Naive B cell (primary cell): ENCODE measurements around the gene DDX49. TPM values are rescaled to one million over a fixed set of nuclear protein-coding genes. Genes with fewer than 3 reads are reported as not detected.
"Not testable (repeated sequence)": the region's sequence is repeated elsewhere in the genome, so short reads cannot be mapped to it uniquely, and the experiment has no call there.

Source experiments
- ATAC-seq, 2 donors: fragments of 150-1000 bp; cut with Tn5 transposase; 2 replicates each; pipeline ENCODE4 v1.10.0; 2021; ENCODE audit warnings: low read depth in 2 of 2, mild to moderate bottlenecking in 2 of 2, moderate library complexity in 2 of 2
- DNase-seq: peaks from one replicate; pipeline ENCODE4 v3.0.0; 2022
- H3K27ac Mint-ChIP-seq, 6 donors: one replicate each; pipeline ENCODE4 v1.8.0; 2020 to 2022; ENCODE audit warnings: mild to moderate bottlenecking in 6 of 6, mixed read lengths in 6 of 6, moderate library complexity in 5 of 6, inconsistent platforms in 2 of 6
- H3K27me3 Mint-ChIP-seq, 3 donors: one replicate each; pipeline ENCODE4 v1.8.0; 2021 to 2022; ENCODE audit warnings: mixed read lengths in 3 of 3, mild to moderate bottlenecking in 1 of 3
- H3K36me3 Mint-ChIP-seq, 2 donors: one replicate each; pipeline ENCODE4 v1.8.0; 2020 to 2022; ENCODE audit warnings: mixed read lengths in 2 of 2, inconsistent platforms in 1 of 2, mild to moderate bottlenecking in 1 of 2
- H3K4me1 Mint-ChIP-seq, 3 donors: one replicate each; pipeline ENCODE4 v1.8.0; 2020 to 2022; ENCODE audit warnings: mixed read lengths in 3 of 3, inconsistent platforms in 1 of 3, mild to moderate bottlenecking in 1 of 3, moderate library complexity in 1 of 3
- H3K4me3 Mint-ChIP-seq, 8 donors: one replicate each; pipeline ENCODE4 v1.8.0; 2020 to 2022; ENCODE audit warnings: mild to moderate bottlenecking in 8 of 8, mixed read lengths in 8 of 8, moderate library complexity in 8 of 8, inconsistent platforms in 2 of 8
- H3K9me3 Mint-ChIP-seq, 7 donors: one replicate each; pipeline ENCODE4 v1.8.0; 2020 to 2022; ENCODE audit warnings: mixed read lengths in 7 of 7, mild to moderate bottlenecking in 5 of 7, inconsistent platforms in 2 of 7, moderate library complexity in 1 of 7
- polyA plus RNA-seq, 6 donors: library from polyadenylated mRNA; unstranded; fragments of 300-500 nt; fragmentation: Illumina TruSeq; gene quantifications; one replicate each; pipeline ENCODE4 v1.2.3, GENCODE V29; 2021; ENCODE audit warnings: low read depth in 6 of 6

DDX49 gene
- polyA plus RNA-seq, 6 donors from 2014 or later: 14.2 to 33.3 (median 24.5) TPM

DNA sequence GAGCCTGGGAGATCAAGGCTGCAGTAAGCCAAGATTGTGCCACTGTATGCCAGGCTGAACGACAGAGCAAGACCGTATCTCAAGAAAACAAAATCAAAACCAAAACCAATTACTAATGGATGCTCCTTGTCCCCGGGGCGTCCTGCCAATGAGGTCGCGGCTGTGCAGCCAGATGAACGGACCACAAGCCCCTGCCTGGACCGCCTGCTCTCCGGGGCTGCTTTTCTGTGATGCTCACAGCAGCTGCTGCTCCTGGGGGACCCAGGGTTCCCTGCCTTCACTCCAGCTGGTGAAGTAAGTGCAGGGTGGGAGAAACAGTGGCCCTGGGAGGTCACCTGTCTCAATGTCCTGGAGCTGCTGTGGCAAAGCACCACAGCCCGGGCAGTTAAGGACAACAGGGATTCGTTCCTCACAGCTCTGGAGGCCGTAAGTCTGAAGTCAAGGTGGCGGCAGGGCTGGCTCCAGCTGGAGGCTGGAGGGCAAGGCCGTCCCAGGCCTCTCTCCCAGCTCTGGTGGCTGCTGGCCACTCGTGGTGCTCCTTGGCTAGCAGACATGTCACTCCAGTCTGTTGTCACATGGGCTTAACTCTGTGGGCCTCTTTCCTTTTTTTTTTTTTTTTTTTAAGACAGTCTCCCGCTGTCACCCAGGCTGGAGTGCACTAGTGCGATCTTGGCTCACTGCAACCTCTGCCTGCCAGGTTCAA is 10.4 kb upstream of the DDX49 start:
- peaks cover 0 to 20% of the 10 kb centered on the region in 2 donors for H3K36me3 Mint-ChIP-seq
- no peak overlapping the region for H3K27ac Mint-ChIP-seq
- peaks cover 0 to 2% (median 0%) of the 10 kb centered on the region in 7 donors for H3K9me3 Mint-ChIP-seq
- no peaks in the 10 kb centered on the region for H3K27me3 Mint-ChIP-seq
- no peak overlapping the region for H3K4me3 Mint-ChIP-seq
- ATAC-seq (no peak), DNase-seq (no peak)
- peaks cover 8 to 11% (median 9%) of the 10 kb centered on the region in 3 donors for H3K4me1 Mint-ChIP-seq

DNA sequence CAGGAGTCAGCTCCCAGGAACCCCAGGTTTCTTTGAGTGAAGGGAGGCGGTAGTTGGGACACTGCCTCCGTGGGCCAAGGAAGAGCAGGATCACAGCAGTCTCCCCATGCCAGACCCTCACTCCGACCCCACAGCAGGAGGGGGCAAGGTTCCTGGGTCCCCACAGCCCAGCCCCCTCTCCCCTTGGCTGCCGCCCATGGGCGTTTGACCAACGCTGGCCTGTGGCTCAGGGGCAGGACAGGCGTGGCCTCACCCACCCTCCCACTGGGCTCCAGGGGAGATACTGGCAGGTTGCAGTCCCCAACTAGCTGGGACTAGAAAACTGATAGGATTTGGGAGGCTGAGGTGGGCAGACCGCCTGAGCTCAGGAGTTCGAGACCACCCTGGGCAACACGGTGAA is 9.5 kb upstream of the DDX49 start:
- Mint-ChIP-seq H3K9me3 (peaks cover 0 to 2% (median 0%) of the 10 kb centered on the region in 7 donors), H3K36me3 (peaks cover 0 to 18% of the 10 kb centered on the region in 2 donors), H3K27me3 (no peaks in the 10 kb centered on the region), H3K27ac (peak overlapping the region in 1 of 6 donors; percentile 38), H3K4me1 (peaks cover 8 to 12% (median 9%) of the 10 kb centered on the region in 3 donors), H3K4me3 (no peak overlapping the region)
- DNase-seq (no peak), ATAC-seq (no peak)

DNA sequence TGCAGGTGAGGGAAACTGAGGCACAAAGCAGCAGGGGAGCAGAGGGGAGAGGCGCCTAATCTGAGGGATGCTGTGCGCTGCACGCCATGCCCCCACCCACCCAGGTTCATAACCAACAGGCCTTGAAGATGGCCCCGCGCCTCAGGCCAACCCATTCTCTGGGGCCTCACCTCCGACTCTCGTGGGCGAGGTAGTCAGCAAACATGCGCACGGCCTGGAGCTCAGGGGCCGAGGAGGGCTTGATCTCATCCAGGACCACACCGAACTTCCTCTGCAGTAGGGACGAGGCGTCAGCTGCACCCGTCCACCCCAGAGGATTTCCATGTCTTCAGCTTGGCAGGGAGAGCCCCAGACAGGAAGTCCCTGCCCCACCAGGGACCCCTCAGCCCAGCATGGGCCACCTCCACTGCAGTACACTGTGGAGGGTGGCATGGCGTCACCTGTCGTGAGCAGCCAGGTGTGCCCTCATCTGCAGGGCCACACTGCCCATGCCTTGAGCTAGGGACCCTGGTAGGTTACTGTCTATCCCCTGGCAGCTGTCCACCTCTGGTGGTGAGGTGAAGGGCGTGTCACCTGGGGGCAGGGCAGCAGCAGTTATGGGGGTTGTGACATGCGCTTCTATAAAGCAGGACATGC is 8.6 kb upstream of the DDX49 start:
- Mint-ChIP-seq H3K36me3 (peaks cover 0 to 11% of the 10 kb centered on the region in 2 donors), H3K4me3 (no peak overlapping the region), H3K27ac (no peak overlapping the region), H3K4me1 (peaks cover 8 to 14% (median 10%) of the 10 kb centered on the region in 3 donors), H3K9me3 (peaks cover 0 to 2% (median 0%) of the 10 kb centered on the region in 7 donors), H3K27me3 (no peaks in the 10 kb centered on the region)
- ATAC-seq (no peak), DNase-seq (no peak)

DNA sequence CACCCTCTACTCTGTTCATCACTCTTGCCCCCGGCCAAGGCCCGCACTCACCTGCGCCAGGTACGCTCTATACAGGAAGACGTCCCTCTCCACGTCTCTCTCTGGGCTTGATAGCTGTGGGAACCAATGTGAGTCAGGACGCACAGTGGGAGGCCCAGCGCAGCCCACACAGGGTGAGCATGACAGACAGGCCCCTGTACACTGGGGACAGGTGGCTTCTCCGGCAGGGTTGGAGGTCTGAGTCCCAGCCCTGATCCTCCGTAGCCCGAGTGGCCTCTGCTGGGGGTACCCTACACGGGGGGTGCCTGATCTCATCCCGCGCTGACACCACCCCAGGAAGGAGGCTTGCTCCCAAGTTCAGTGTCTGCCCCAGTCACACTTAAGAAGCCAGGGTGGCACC is 6.6 kb upstream of the DDX49 start:
- Mint-ChIP-seq H3K4me3 (no peak overlapping the region), H3K4me1 (peaks cover 18 to 28% (median 20%) of the 10 kb centered on the region in 3 donors), H3K36me3 (peaks cover 0 to 11% of the 10 kb centered on the region in 2 donors), H3K27ac (peak overlapping the region in 1 of 6 donors; percentile 95), H3K27me3 (no peaks in the 10 kb centered on the region), H3K9me3 (peaks cover 0 to 2% (median 0%) of the 10 kb centered on the region in 7 donors)
- no peak for ATAC-seq
- DNase-seq: no peak

DNA sequence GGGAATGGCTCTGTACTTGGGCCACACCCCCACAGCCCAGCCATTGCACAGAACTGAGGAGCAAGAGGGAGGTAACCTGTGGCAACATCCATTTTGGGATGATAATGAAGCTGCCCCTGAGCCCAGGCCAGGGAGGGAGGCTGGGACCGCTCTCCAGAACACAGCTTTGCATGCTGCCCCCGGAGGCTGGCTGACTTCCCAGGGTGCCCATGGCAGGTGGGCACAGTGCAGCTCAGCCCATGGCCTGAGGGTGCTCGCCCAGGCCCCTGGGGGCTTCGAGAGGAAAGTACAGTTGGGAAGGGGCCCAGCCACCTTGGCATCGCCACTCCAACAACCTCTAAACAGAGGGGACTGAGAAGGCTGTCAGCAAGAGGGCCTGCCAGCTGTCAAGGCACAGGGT is 6.0 kb upstream of the DDX49 start:
- ATAC-seq (no peak), DNase-seq (no peak)
- Mint-ChIP-seq H3K4me3 (peak overlapping the region in 1 of 8 donors; percentile 45), H3K4me1 (peaks cover 18 to 33% (median 24%) of the 10 kb centered on the region in 3 donors), H3K27me3 (no peaks in the 10 kb centered on the region), H3K27ac (no peak overlapping the region), H3K36me3 (peaks cover 0 to 11% of the 10 kb centered on the region in 2 donors), H3K9me3 (peaks cover 0 to 2% (median 0%) of the 10 kb centered on the region in 7 donors)

DNA sequence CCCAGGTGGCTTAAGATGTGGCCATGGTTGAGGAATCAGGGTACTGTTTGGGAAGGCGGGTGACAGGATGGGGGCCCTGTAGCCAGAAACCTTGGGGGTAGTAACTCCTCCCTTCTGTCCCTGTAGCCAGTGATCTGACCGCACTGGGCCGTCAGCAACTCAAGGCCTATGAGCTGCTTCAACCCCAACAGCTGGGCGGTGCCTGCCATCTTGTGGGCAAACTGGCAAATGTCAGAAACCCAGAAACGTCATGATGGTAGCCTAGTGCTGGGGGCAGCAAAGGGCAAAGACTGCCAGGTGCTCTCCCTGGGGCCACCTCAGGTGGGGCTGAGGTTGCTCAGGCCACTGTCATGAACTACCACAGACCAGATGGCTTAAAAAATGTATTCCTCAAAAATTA is 3.9 kb upstream of the DDX49 start:
- Mint-ChIP-seq H3K9me3 (peaks cover 0 to 2% (median 0%) of the 10 kb centered on the region in 7 donors), H3K4me3 (peak overlapping the region in 2 of 8 donors; percentile 32 to 66), H3K27ac (peak overlapping the region in 2 of 6 donors; percentile 19 to 68), H3K4me1 (peaks cover 23 to 50% (median 29%) of the 10 kb centered on the region in 3 donors), H3K36me3 (peaks cover 0 to 11% of the 10 kb centered on the region in 2 donors), H3K27me3 (no peaks in the 10 kb centered on the region)
- DNase-seq: no peak
- no peak for ATAC-seq

DNA sequence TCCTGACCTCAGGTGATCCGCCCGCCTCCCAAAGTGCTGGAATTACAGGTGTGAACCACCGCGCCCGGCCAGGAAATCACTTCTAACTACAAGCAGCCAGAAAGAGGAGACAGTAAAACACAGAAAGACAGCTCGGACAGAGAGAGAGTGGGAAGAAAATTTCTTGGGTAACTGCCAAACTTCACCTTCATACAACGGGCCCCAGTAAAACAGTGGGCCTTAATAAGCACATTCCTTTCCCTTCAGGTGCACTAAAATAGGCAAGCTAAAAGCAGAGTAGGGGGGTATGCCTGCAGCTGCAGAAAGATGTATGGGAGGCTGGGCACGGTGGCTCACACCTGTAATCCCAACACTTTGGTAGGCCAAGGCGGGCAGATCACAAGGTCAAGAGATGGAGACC is 1.9 kb upstream of the DDX49 start:
- Mint-ChIP-seq H3K4me1 (peaks cover 26 to 54% (median 36%) of the 10 kb centered on the region in 3 donors), H3K27ac (peak overlapping the region in 3 of 6 donors; percentile 7 to 69 (median 61)), H3K4me3 (peak overlapping the region in 7 of 8 donors; percentile 70 to 85 (median 83))
- DNase-seq, ATAC-seq, H3K36me3 Mint-ChIP-seq, H3K27me3 Mint-ChIP-seq, H3K9me3 Mint-ChIP-seq: not testable (repeated sequence)

DNA sequence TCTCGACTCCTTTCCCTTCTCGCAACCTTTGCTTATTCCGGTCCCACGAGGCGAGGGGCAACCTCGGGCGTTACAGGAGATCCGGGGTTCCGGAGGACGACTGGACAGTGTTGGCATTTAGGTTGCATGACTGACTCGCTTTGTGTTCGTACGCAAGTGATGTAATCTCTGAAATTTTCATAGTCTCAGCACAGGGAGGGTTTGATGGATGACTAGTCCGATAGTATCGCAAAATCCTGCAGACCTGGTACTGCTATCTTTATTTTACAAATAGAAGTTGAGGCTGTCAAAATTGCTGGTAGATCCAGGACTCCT is 342 bp downstream of the DDX49 start:
- Mint-ChIP-seq H3K27ac (peak overlapping the region; percentile 88 to 98 (median 97)), H3K9me3 (no peaks in the 10 kb centered on the region), H3K4me1 (peaks cover 24 to 51% (median 28%) of the 10 kb centered on the region in 3 donors), H3K27me3 (no peaks in the 10 kb centered on the region), H3K36me3 (peaks cover 4 to 8% of the 10 kb centered on the region in 2 donors), H3K4me3 (peak overlapping the region; percentile 83 to 98 (median 88))
- DNase-seq (no peak), ATAC-seq (no peak)

DNA sequence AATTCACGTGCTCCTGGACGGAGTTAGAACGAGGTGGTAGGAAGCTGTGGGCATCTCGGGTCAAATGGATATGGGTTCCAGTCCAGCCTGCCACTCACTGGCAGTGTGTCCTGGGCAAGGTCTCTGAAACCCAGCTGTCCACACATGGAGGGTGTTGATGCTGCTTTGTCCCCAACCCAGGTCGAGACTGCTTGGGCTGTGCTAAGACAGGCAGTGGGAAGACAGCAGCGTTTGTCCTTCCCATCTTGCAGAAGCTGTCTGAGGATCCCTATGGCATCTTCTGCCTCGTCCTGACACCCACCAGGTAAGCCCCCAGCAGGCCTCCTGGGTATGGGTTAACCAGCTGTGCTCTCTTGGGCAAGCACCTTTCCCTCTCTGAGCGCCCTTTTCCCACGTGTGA is 885 bp downstream of the DDX49 start:
- ATAC-seq (no peak), DNase-seq (no peak)
- H3K27ac Mint-ChIP-seq: peak overlapping the region in 4 of 6 donors; percentile 91 to 98 (median 97)
- H3K4me3 Mint-ChIP-seq: peak overlapping the region; percentile 83 to 98 (median 88)
- H3K36me3 Mint-ChIP-seq: peaks cover 4 to 8% of the 10 kb centered on the region in 2 donors
- H3K4me1 Mint-ChIP-seq: peaks cover 21 to 51% (median 28%) of the 10 kb centered on the region in 3 donors
- H3K9me3 Mint-ChIP-seq: no peaks in the 10 kb centered on the region
- no peaks in the 10 kb centered on the region for H3K27me3 Mint-ChIP-seq

DNA sequence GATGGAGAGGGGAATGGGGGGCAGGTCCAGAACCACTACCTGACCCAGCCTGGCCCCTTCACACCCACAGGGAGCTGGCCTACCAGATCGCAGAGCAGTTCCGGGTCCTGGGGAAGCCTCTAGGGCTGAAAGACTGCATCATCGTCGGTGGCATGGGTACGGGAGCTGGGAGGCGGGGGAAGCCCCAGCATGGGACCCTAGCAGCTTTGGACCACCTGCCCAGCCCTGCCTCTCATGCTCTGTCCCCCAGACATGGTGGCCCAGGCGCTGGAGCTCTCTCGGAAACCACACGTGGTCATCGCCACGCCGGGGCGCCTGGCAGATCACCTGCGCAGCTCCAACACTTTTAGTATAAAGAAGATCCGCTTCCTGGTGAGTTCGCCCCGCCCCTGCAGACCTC is 2.1 kb downstream of the DDX49 start:
- Mint-ChIP-seq H3K4me3 (peak overlapping the region in 5 of 8 donors; percentile 61 to 84 (median 83)), H3K27me3 (no peaks in the 10 kb centered on the region), H3K4me1 (peaks cover 21 to 41% (median 28%) of the 10 kb centered on the region in 3 donors), H3K36me3 (peaks cover 4 to 8% of the 10 kb centered on the region in 2 donors), H3K27ac (peak overlapping the region in 2 of 6 donors; percentile 15 to 20), H3K9me3 (no peaks in the 10 kb centered on the region)
- no peak for ATAC-seq
- no peak for DNase-seq

DNA sequence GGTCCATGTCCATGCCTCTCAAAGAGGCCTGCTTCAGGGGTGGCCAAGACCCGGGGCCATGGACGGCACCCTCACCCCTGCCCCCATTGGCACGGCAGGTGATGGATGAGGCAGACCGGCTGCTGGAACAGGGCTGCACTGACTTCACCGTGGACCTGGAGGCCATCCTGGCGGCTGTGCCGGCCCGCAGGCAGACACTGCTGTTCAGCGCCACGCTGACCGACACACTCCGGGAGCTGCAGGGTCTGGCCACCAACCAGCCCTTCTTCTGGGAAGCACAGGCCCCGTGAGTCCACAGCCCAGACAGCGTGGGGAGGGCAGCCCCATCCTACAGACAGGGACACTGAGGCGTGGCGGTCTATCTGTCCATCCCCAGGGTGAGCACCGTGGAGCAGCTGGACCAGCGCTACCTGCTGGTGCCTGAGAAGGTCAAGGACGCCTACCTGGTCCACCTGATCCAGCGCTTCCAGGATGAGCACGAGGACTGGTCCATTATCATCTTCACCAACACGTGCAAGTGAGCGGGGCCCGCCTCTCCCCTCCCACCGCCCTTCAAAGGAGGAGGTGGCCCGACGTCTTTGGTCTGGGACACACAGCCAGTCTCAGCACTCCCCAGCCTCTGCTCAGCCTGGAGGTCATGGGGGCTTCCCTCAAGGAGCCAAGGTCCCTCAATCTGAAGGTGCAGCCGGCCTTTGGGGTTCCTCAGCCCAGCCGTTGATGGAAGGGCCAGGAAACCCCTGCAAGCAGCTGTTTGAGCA is 2.9 kb downstream of the DDX49 start:
- no peaks in the 10 kb centered on the region for H3K27me3 Mint-ChIP-seq
- DNase-seq (no peak), ATAC-seq (no peak)
- H3K36me3 Mint-ChIP-seq: peaks cover 4 to 8% of the 10 kb centered on the region in 2 donors
- peak overlapping the region in 3 of 8 donors; percentile 13 to 83 (median 15) for H3K4me3 Mint-ChIP-seq
- no peak overlapping the region for H3K27ac Mint-ChIP-seq
- H3K4me1 Mint-ChIP-seq: peaks cover 15 to 35% (median 20%) of the 10 kb centered on the region in 3 donors
- no peaks in the 10 kb centered on the region for H3K9me3 Mint-ChIP-seq

DNA sequence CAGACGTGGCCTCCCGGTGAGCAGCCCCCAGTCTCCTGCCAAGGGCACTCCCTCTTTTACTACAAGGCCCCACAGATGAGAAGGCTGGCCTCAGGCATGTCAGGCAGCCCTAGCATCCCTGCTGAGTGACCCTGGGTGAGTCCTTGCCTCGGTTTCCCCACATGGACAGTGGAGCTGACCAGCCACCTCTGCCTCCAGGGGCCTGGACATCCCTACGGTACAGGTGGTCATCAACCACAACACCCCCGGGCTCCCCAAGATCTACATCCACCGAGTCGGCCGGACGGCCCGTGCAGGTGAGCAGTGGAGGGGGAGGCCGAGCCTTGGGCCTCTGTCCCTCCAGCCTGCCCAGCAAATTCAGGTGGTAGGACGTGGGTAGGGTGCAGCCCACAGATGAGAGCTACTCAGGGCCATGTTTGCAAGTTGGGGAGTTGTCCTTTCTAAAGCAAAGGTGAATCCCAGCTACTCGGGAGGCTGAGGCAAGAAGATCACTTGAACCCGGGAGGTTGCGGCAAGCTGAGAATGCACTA is 5.2 kb downstream of the DDX49 start:
- DNase-seq (no peak), ATAC-seq (no peak)
- Mint-ChIP-seq H3K36me3 (peaks cover 4 to 8% of the 10 kb centered on the region in 2 donors), H3K4me3 (peak overlapping the region in 2 of 8 donors; percentile 25 to 52), H3K27me3 (no peaks in the 10 kb centered on the region), H3K9me3 (no peaks in the 10 kb centered on the region), H3K27ac (no peak overlapping the region), H3K4me1 (peaks cover 10 to 17% (median 12%) of the 10 kb centered on the region in 3 donors)
